ENCODE data around the gene CTU2.

DNA sequence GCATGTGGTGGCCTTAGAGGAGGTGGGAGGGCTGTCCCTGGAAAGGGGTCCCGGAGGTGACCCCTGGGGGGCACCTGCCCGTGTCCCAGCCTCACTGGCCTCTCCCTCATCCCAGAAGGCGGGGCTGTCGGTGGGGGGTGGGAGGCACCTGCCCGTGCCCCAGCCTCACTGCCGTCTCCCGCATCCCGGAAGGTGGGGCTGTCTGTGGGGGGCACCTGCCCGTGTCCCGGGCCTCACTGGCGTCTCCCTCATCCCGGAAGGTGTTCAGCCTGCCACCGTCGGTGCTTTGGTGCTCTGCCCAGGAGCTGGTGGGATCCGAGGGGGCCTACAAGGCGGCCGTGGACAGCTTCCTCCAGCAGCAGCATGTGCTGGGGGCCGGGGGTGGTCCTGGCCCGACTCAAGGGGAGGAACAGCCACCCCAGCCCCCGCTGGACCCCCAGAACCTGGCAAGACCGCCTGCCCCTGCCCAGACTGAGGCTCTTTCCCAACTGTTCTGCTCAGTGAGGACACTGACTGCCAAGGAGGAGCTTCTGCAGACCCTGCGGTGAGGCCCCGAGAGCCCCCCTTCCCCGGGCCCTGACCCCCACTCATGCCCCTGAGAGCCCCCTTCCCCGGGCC is 6.2 kb downstream of the CTU2 start:
- TF ChIP-seq, protein P1, sequence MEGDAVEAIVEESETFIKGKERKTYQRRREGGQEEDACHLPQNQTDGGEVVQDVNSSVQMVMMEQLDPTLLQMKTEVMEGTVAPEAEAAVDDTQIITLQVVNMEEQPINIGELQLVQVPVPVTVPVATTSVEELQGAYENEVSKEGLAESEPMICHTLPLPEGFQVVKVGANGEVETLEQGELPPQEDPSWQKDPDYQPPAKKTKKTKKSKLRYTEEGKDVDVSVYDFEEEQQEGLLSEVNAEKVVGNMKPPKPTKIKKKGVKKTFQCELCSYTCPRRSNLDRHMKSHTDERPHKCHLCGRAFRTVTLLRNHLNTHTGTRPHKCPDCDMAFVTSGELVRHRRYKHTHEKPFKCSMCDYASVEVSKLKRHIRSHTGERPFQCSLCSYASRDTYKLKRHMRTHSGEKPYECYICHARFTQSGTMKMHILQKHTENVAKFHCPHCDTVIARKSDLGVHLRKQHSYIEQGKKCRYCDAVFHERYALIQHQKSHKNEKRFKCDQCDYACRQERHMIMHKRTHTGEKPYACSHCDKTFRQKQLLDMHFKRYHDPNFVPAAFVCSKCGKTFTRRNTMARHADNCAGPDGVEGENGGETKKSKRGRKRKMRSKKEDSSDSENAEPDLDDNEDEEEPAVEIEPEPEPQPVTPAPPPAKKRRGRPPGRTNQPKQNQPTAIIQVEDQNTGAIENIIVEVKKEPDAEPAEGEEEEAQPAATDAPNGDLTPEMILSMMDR (conservative IDR thresholded peaks at IDR 0.05; ENCODE audit: low read depth, low read length): no peak
- TF ChIP-seq EZH2 (IDR thresholded peaks at IDR 0.05; ENCODE audit: low read length, unreplicated experiment) (no peak), EZH2phosphoT487 (IDR thresholded peaks at IDR 0.05; ENCODE audit: borderline replicate concordance, low read length) (no peak)
